Measurements from ENCODE around the gene PCDHGC3.
A peak's percentile ranks its signal among the peaks of the same experiment; 100 is the strongest.
"Not testable (repeated sequence)": the region's sequence is repeated elsewhere in the genome, so short reads cannot be mapped to it uniquely, and the experiment has no call there.

Gene PCDHGC3

DNA sequence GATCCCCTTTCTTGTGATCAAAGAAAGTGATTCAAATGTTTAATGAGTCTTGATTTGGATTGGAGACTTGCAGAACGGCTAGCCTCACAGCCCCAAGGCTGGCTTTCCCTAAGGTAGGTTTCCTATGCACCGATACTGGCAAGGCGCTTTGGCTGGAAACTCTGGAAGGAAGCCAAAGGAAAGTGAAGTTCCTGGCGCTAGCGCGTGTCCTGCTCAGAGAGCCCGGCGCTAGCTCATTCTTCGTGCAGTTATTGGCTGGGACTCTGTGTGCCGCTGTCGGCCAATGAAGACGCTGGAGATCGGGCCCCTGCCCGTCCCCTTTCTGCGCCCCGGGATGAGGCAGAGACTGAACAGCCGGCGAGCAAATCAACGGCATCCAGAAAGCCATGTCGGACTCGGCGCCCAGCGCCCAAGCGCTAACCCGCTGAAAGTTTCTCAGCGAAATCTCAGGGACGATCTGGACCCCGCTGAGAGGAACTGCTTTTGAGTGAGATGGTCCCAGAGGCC, at the start of gene PCDHGC3:
Gene PCDHGC3 (plus strand): TSS at position 342 of the 507 bp plus-strand sequence. CDS start 151 bp downstream, at position 493.
- DNase-seq (ENCODE audit: low read depth), result peak; percentile 90
- H3K4me3 ChIP-seq (ENCODE audit: low read length), result peak within 1 kb of the TSS; percentile 74
- TF ChIP-seq CTCF (conservative IDR thresholded peaks at IDR 0.05; ENCODE audit: low read depth, low read length), result no peak

DNA sequence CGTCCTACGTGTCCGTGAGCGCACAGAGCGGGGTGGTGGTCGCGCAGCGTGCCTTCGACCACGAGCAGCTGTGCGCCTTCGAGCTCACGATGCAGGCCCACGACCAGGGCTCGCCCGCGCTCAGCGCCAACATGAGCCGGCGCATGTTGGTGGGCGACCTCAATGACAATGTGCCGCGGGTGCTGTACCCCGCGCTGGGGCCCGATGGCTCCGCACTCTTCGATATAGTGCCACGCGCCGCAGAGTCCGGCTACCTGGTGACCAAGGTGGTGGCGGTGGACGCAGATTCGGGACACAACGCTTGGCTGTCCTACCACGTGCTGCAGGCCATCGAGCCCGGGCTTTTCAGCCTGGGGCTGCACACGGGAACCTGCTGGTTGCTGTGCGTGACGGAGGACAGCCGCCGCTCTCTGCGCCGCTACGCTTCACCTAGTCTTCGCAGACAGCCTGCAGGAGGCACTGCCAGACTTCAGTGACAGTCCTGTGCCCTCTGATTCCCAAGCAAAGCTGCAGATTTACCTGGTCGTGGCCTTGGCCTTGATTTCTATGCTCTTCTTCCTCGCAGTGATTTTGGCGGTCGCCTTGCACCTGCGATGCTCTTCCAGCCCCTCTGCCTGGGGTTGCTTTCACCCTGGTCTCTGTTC, 47.9 kb upstream of the PCDHGC3 start:
- no peak overlapping the region for H3K4me3 ChIP-seq (ENCODE audit: low read length)
- no peak for DNase-seq (ENCODE audit: low read depth)
- no peak for TF ChIP-seq CTCF (conservative IDR thresholded peaks at IDR 0.05; ENCODE audit: low read depth, low read length)

- peak; percentile 52 for DNase-seq (ENCODE audit: low read depth)
- H3K4me3 ChIP-seq (ENCODE audit: low read length), result peak within 1 kb of the TSS; percentile 26
- peak; percentile 50 for TF ChIP-seq CTCF (conservative IDR thresholded peaks at IDR 0.05; ENCODE audit: low read depth, low read length)
Observed at GRCh38 chr5:141430332-141431113, 45.2 kb upstream of the PCDHGC3 start, which contains the start of gene PCDHGA12. Gene PCDHGA12, plus strand, starts transcription at chr5:141430507. Its CDS starts 253 bp downstream, at chr5:141430760.

DNA sequence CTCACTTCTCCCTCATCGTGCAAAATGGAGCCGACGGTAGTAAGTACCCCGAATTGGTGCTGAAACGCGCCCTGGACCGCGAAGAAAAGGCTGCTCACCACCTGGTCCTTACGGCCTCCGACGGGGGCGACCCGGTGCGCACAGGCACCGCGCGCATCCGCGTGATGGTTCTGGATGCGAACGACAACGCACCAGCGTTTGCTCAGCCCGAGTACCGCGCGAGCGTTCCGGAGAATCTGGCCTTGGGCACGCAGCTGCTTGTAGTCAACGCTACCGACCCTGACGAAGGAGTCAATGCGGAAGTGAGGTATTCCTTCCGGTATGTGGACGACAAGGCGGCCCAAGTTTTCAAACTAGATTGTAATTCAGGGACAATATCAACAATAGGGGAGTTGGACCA, 44.5 kb upstream of the PCDHGC3 start:
- H3K4me3 ChIP-seq (ENCODE audit: low read length), result peak overlapping the region; percentile 26
- no peak for DNase-seq (ENCODE audit: low read depth)
- TF ChIP-seq CTCF (conservative IDR thresholded peaks at IDR 0.05; ENCODE audit: low read depth, low read length), result no peak

DNA sequence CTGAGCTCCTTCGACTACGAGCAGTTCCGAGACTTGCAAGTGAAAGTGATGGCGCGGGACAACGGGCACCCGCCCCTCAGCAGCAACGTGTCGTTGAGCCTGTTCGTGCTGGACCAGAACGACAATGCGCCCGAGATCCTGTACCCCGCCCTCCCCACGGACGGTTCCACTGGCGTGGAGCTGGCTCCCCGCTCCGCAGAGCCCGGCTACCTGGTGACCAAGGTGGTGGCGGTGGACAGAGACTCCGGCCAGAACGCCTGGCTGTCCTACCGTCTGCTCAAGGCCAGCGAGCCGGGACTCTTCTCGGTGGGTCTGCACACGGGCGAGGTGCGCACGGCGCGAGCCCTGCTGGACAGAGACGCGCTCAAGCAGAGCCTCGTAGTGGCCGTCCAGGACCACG, 43.5 kb upstream of the PCDHGC3 start:
- not testable (repeated sequence) for H3K4me3 ChIP-seq (ENCODE audit: low read length); DNase-seq (ENCODE audit: low read depth)

DNA sequence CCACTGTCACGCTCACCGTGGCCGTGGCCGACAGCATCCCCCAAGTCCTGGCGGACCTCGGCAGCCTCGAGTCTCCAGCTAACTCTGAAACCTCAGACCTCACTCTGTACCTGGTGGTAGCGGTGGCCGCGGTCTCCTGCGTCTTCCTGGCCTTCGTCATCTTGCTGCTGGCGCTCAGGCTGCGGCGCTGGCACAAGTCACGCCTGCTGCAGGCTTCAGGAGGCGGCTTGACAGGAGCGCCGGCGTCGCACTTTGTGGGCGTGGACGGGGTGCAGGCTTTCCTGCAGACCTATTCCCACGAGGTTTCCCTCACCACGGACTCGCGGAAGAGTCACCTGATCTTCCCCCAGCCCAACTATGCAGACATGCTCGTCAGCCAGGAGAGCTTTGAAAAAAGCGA, 43.0 kb upstream of the PCDHGC3 start:
- H3K4me3 ChIP-seq (ENCODE audit: low read length); DNase-seq (ENCODE audit: low read depth): not testable (repeated sequence)

DNA sequence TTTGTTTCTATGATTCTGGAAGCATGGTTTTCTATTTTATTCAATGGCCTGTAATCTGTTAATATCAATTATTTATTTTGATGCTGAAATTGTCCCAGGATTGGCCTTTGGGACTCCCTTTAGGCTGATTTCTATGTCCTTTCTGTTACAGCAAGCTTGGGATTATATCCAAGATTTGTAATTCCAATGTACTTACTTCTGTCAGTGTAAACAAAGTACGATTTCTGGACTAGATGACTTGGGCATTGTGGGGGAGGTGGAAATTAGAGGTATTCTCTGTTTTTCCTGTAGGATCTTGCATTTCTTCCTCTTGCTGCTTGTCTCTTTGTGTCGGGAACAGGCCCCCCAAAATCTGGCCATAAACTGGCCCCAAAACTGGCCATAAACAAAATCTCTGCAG, 41.8 kb upstream of the PCDHGC3 start:
- TF ChIP-seq CTCF (conservative IDR thresholded peaks at IDR 0.05; ENCODE audit: low read depth, low read length), result no peak

DNA sequence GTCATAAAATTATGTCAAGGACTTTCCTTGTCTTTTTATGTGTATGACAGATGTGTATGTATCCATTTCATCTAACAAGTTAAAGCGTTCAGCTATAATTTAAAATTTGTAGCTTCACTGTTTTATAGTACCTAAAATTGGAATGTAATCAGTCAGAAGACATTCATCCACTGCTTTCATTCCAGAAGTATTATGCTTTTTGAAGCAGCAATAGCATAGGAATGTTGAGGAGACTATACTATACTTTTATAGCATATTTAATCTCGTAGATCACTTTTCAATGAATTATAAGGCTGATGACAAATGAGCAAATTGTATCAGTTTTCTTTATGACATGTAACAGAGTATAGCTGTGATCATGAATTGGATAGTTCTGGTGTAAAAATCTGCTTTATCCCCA, 38.5 kb upstream of the PCDHGC3 start:
- no peak for DNase-seq (ENCODE audit: low read depth)
- no peak overlapping the region for H3K4me3 ChIP-seq (ENCODE audit: low read length)
- no peak for TF ChIP-seq CTCF (conservative IDR thresholded peaks at IDR 0.05; ENCODE audit: low read depth, low read length)

More for the DNA sequence above, 41.8 kb upstream of the PCDHGC3 start:
- H3K4me3 ChIP-seq (ENCODE audit: low read length), result no peak overlapping the region
- DNase-seq (ENCODE audit: low read depth), result no peak

Measured in retinal pigment epithelial cell (primary cell).